NCI-H524 treated with DMSO at 0.1 percent for 48 hours (cell line): Measurements from ENCODE around the gene TNFAIP6.

ENCODE experiments used
- DNase-seq: peaks from one replicate; lab custom pipeline; 2025; lab: John Stamatoyannopoulos, UW

TNFAIP6 gene

DNA sequence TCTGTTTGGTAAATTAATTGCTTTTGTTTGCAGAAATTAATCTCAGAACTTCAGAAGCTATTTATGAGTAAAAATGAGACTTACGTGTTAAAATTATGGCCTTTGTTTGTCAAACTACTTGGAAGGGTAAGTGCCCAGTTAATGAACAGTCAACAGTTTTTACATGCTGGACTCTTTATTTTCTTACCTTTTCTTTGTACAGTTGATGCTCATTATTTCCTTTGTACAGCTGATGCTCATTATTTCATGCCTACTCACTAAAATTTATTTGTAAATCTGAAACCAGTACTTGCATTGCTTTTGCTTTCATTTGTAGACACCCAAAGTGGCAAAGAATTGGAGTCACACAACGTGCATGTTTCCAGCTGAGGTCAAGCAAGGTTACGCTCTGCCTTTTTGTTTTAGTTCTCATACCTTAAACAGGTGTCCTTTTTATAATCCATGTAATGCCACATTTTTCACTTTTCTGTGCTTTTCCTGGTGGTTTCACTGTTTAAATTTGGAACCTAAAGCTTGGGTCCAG, 65.6 kb downstream of the TNFAIP6 start:
- no peak for DNase-seq

DNA sequence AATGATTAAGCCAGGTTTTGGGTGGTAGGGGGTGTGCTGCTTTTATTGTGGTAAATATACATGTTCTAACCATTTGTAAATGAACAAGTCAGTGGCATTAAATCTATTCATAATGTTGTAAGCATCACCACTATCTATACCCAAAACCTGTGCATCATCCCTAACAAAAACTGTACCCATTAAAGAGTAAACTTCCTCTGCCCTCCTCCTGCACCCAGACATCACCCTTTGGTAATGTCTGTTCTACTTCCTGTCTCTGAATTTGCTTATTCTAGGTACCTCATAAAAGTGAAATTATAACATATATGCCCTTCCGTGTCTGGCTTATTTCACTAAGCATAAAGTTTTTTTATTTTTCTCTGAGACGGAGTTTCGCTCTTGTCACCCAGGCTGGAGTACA, 66.4 kb downstream of the TNFAIP6 start:
- no peak for DNase-seq
